Lung (tissue), 12 donors: ENCODE results near the gene NKAIN1. TPM values are rescaled to one million over a fixed set of nuclear protein-coding genes. Genes with fewer than 3 reads are reported as not detected.

ENCODE experiments used
- ATAC-seq: fragments of 200-7000 bp; cut with Tn5 transposase; one replicate; pipeline ENCODE4 v1.9.1; 2020; ENCODE audit warnings: moderate number of reproducible peaks; ENCODE audit not compliant: insufficient read depth, low FRiP score
- DNase-seq, 3 donors: peaks; one replicate each; pipeline ENCODE4 v3.0.0-alpha.2; 2013 to 2017
- H3K27ac ChIP-seq, 2 donors: one replicate each; pipeline ENCODE4 v1.5.1; 2013; ENCODE audit warnings: mild to moderate bottlenecking in 2 of 2, moderate library complexity in 2 of 2, control low read depth in 1 of 2, inconsistent platforms in 1 of 2, low read depth in 1 of 2, low read length in 1 of 2
- H3K27me3 ChIP-seq, 3 donors: one replicate each; pipeline ENCODE4 v1.5.1; 2013; ENCODE audit warnings: low read length in 2 of 3; ENCODE audit not compliant: control insufficient read depth in 3 of 3, insufficient read depth in 3 of 3
- H3K36me3 ChIP-seq, 4 donors: one replicate each; pipeline ENCODE4 v1.5.1; 2013; ENCODE audit warnings: low read length in 4 of 4, mild to moderate bottlenecking in 1 of 4, moderate library complexity in 1 of 4; ENCODE audit not compliant: control insufficient read depth in 4 of 4, insufficient read depth in 4 of 4
- H3K4me1 ChIP-seq, 5 donors: one replicate each; pipeline ENCODE4 v1.5.1; 2013; ENCODE audit warnings: low read length in 5 of 5, mild to moderate bottlenecking in 2 of 5, moderate library complexity in 1 of 5; ENCODE audit not compliant: control insufficient read depth in 5 of 5, insufficient read depth in 5 of 5
- H3K4me3 ChIP-seq: one replicate; pipeline ENCODE4 v1.5.1; 2013; ENCODE audit warnings: mild to moderate bottlenecking, control low read depth, moderate library complexity
- H3K9ac ChIP-seq, 2 donors: one replicate each; pipeline ENCODE4 v1.5.1; 2013; ENCODE audit warnings: low read length in 2 of 2, control low read depth in 1 of 2; ENCODE audit not compliant: insufficient read depth in 1 of 2
- H3K9me3 ChIP-seq, 4 donors: one replicate each; pipeline ENCODE4 v1.5.1; 2013; ENCODE audit warnings: low read length in 3 of 4, mild to moderate bottlenecking in 1 of 4, moderate library complexity in 1 of 4; ENCODE audit not compliant: control insufficient read depth in 4 of 4, insufficient read depth in 3 of 4
- WGBS, 2 donors: extraction: QIAGEN DNeasy Blood & Tissue Kit; methylation state at CpG; one replicate each; pipeline ENCODE4 v1.1.7; 2013; 5-methylcytosine and 5-hydroxymethylcytosine counted together
- polyA plus RNA-seq, 2 donors: library from polyadenylated mRNA; stranded (reverse); fragments of 200-250 nt; gene quantifications; one replicate each; pipeline ENCODE4 v1.2.1, GENCODE V29; 2013
- total RNA-seq, 2 donors: library from RNA; depleted of rRNA in 1 of 2; stranded (reverse); fragments of >200 nt in 1 of 2; gene quantifications; one replicate each; pipeline ENCODE4 v1.2.1, GENCODE V29; 2014 to 2021
- TF ChIP-seq, protein P1 (sequence below): IDR thresholded peaks from 2 replicates; pipeline ENCODE4 v1.5.1; 2012; ENCODE audit warnings: mild to moderate bottlenecking; ENCODE audit errors: control extremely low read depth, extremely low read depth
- donor health status: control.
- donor health status: control.
- donor health status: Bipolar disorder and iron deficiency.
- donor health status: healthy.
- donor health status: DM: yes; HTN: yes; CAD: no.

The NKAIN1 gene
- total and polyA plus RNA-seq, 4 donors, result 0.03 TPM; not detected in 3

- WGBS, 2 donors, result 89% methylated on average over 5 of the region's 5 CpGs
- Histone ChIP-seq H3K4me3 (no peak overlapping the region), H3K9me3 (no peaks in the 10 kb centered on the region), H3K4me1 (no peaks in the 10 kb centered on the region), H3K27me3 (no peaks in the 10 kb centered on the region), H3K36me3 (no peaks in the 10 kb centered on the region), H3K27ac (no peak overlapping the region), H3K9ac (no peak overlapping the region)
- TF ChIP-seq, protein P1, sequence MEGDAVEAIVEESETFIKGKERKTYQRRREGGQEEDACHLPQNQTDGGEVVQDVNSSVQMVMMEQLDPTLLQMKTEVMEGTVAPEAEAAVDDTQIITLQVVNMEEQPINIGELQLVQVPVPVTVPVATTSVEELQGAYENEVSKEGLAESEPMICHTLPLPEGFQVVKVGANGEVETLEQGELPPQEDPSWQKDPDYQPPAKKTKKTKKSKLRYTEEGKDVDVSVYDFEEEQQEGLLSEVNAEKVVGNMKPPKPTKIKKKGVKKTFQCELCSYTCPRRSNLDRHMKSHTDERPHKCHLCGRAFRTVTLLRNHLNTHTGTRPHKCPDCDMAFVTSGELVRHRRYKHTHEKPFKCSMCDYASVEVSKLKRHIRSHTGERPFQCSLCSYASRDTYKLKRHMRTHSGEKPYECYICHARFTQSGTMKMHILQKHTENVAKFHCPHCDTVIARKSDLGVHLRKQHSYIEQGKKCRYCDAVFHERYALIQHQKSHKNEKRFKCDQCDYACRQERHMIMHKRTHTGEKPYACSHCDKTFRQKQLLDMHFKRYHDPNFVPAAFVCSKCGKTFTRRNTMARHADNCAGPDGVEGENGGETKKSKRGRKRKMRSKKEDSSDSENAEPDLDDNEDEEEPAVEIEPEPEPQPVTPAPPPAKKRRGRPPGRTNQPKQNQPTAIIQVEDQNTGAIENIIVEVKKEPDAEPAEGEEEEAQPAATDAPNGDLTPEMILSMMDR, result no peak
- ATAC-seq (no peak), DNase-seq (no peak)
Observed at GRCh38 chr1:31161571-31161970, 78.1 kb downstream of the NKAIN1 start.

DNA sequence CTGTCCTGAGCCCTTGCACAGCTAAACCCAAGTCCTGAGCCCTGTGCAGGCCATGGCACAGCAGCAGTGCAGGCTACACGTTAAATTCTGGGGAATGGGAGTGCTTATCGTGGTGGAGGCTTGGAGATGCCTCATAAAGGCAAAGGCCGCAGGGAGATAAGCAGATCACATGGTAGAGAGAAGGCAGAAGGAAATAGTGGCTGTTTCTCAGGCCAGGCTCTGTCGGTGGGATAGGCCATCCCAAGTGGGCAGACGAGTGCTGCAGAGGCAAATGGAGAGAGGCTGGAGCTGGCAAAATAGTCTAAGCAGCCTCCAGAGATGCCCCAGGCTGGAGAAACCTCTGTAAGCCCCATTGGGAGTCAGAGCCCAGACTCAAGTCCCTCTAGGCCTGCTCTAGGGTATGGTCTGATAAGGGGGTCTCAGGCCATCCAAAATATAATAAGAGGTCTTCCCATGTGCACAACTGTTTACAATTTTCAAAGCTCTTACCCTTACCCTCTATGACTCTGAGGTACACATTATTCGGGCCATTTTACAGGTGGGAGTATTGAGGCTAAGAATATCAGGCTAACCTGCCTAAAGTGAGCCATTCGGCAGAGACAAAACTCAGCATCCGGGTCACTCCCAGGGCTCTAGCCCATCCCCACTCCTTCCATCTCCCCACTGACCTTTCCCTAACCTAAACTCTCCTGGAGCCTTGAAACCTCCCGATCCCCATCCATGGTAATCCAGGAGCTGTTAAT is 79.6 kb downstream of the NKAIN1 start:
- Histone ChIP-seq H3K9ac (no peak overlapping the region), H3K4me3 (no peak overlapping the region), H3K27ac (no peak overlapping the region), H3K27me3 (no peaks in the 10 kb centered on the region), H3K4me1 (peaks cover 0 to 5% (median 0%) of the 10 kb centered on the region in 5 donors), H3K36me3 (no peaks in the 10 kb centered on the region), H3K9me3 (no peaks in the 10 kb centered on the region)
- ATAC-seq (no peak), DNase-seq (no peak)
- TF ChIP-seq, protein P1, result no peak
- WGBS, 2 donors, result 83 to 87% methylated on average over 9 of the region's 9 CpGs

- Histone ChIP-seq H3K4me3 (no peak overlapping the region), H3K27ac (no peak overlapping the region), H3K9me3 (no peaks in the 10 kb centered on the region), H3K9ac (no peak overlapping the region), H3K27me3 (no peaks in the 10 kb centered on the region), H3K36me3 (no peaks in the 10 kb centered on the region), H3K4me1 (peaks cover 0 to 5% (median 0%) of the 10 kb centered on the region in 5 donors)
- 92 to 96% methylated on average over 2 of the region's 2 CpGs for WGBS, 2 donors
- no peak for ATAC-seq
- TF ChIP-seq, protein P1, result no peak
- no peak for DNase-seq
Observed at GRCh38 chr1:31159323-31159722, 80.4 kb downstream of the NKAIN1 start.
